ENCODE measurements around the gene GPSM3. TPM values are rescaled to one million over a fixed set of nuclear protein-coding genes. Genes with fewer than 3 reads are reported as not detected.
A peak's percentile ranks its signal among the peaks of the same experiment; 100 is the strongest.

GPSM3 gene
- total and polyA plus RNA-seq, 2 experiments from 2014 or later: 14.5 to 18.0 TPM

DNA sequence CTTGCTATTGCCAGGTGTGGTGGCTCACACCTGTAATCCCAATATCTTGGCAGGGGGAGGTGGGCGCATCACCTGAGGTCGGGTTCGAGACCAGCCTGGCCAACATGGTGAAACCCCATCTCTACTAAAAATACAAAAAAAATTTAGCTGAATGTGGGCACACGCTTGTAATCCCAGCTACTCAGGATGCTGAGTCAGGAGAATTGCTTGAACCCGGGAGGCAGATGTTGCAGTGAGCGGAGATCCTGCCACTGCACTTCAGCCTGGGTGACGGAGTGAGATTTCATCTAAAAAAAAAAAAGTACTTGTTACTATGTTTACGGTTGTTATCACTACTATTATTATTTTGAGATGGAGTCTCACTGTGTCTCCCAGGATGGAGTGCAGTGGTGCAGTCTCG lies 35.6 kb downstream of the GPSM3 start:
- Histone ChIP-seq H3K36me3 (peaks cover 21% of the 10 kb centered on the region), H3K27ac (no peak overlapping the region), H3K4me3 (no peak overlapping the region), H3K9me3 (ENCODE audit: low read depth) (no peaks in the 10 kb centered on the region), H3K4me1 (ENCODE audit: low read depth) (peaks cover 17% of the 10 kb centered on the region), H3K27me3 (no peaks in the 10 kb centered on the region)
- no peak for DNase-seq (ENCODE audit: low read depth in 1 of 2, low spot score in 1 of 2)
- TF ChIP-seq, protein P1, sequence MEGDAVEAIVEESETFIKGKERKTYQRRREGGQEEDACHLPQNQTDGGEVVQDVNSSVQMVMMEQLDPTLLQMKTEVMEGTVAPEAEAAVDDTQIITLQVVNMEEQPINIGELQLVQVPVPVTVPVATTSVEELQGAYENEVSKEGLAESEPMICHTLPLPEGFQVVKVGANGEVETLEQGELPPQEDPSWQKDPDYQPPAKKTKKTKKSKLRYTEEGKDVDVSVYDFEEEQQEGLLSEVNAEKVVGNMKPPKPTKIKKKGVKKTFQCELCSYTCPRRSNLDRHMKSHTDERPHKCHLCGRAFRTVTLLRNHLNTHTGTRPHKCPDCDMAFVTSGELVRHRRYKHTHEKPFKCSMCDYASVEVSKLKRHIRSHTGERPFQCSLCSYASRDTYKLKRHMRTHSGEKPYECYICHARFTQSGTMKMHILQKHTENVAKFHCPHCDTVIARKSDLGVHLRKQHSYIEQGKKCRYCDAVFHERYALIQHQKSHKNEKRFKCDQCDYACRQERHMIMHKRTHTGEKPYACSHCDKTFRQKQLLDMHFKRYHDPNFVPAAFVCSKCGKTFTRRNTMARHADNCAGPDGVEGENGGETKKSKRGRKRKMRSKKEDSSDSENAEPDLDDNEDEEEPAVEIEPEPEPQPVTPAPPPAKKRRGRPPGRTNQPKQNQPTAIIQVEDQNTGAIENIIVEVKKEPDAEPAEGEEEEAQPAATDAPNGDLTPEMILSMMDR (IDR thresholded peaks at IDR 0.05; ENCODE audit: low read depth, low read length): no peak

DNA sequence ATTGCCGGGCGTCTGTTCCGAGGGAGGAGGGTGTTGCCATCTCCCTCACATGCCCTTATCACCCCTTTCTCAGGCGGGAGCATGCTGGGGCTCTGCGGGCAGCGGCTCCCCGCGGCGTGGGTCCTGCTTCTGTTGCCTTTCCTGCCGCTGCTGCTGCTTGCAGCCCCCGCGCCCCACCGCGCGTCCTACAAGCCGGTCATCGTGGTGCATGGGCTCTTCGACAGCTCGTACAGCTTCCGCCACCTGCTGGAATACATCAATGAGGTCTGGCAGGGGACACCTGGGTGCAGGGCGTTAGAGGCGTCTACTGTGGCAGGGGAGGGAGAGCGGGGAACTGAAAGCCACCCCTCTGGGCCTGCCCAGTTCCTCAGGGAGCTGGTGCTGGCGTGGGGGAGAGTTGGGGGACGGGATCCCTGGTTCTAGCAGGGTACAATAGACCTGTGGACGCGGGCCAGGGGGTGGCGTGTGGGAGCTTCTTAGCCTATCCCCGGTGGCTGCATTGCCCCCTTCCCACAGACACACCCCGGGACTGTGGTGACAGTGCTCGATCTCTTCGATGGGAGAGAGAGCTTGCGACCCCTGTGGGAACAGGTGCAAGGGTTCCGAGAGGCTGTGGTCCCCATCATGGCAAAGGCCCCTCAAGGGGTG lies 37.8 kb downstream of the GPSM3 start:
- Histone ChIP-seq H3K36me3 (peaks cover 21% of the 10 kb centered on the region), H3K4me1 (ENCODE audit: low read depth) (peaks cover 18% of the 10 kb centered on the region), H3K27me3 (peaks cover 18% of the 10 kb centered on the region), H3K9me3 (ENCODE audit: low read depth) (no peaks in the 10 kb centered on the region), H3K27ac (peak overlapping the region; percentile 91), H3K4me3 (peak overlapping the region; percentile 63)
- TF ChIP-seq, protein P1 (IDR thresholded peaks at IDR 0.05; ENCODE audit: low read depth, low read length): peak; percentile 53
- DNase-seq (ENCODE audit: low read depth in 1 of 2, low spot score in 1 of 2): peak; percentile 74 to 84

DNA sequence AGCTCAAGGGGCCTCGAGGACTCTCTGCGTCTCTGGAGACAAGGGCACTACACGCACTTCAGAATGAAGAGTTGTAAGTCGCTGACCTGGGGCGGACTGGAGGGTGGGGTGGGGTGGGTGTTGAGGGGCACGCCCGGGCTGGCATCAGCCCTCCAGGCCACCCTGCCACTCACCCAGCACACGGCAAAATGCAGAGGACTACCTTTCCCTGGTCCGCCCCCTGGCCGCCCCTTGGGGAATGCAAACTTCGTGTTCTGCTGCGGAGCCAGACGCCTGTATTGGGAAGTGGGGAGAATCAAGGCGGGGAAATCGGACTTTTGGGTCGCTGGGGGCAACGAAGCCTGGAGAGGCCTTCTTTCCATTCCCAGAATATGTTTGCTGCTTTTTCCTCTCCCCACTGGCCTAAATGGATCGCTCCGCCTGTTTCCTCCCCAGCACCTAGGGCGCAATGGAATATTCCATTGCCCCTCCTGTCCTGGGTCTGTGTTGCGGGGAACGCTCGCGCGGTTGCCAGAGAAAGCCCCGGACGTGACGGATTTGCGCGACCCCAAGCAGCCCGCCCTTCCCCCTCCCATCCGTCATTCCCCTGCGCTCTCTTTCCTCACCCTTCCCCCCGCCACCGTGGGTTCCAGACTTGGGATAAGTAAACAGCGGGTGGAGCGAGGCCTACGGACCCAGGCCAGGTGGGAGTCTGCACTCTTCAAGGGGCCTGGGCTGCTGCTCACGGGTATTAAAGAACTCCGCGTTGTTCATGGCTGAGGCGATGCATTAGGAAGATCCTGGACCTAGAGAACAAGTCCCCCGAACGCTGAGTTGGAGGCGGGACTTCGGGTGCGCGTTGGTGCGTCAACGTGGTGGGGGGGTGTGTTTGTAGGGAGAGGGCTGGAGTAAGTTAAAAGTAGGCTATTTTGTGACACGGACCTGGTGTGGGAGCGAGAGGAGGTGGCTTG lies 38.6 kb downstream of the GPSM3 start, which contains the start of gene PPT2:
TSS of gene PPT2 (plus strand) at position 578 of the 950 bp plus-strand sequence. CDS start 454 bp downstream, outside the sequence.
- Histone ChIP-seq H3K4me3 (peak within 1 kb of the TSS; percentile 63), H3K4me1 (ENCODE audit: low read depth) (peaks cover 18% of the 10 kb centered on the region), H3K9me3 (ENCODE audit: low read depth) (no peaks in the 10 kb centered on the region), H3K27ac (peak within 1 kb of the TSS; percentile 91), H3K27me3 (peaks cover 26% of the 10 kb centered on the region), H3K36me3 (peaks cover 21% of the 10 kb centered on the region)
- TF ChIP-seq, protein P1 (IDR thresholded peaks at IDR 0.05; ENCODE audit: low read depth, low read length): peak; percentile 28
- peak; percentile 95 to 97 for DNase-seq (ENCODE audit: low read depth in 1 of 2, low spot score in 1 of 2)

DNA sequence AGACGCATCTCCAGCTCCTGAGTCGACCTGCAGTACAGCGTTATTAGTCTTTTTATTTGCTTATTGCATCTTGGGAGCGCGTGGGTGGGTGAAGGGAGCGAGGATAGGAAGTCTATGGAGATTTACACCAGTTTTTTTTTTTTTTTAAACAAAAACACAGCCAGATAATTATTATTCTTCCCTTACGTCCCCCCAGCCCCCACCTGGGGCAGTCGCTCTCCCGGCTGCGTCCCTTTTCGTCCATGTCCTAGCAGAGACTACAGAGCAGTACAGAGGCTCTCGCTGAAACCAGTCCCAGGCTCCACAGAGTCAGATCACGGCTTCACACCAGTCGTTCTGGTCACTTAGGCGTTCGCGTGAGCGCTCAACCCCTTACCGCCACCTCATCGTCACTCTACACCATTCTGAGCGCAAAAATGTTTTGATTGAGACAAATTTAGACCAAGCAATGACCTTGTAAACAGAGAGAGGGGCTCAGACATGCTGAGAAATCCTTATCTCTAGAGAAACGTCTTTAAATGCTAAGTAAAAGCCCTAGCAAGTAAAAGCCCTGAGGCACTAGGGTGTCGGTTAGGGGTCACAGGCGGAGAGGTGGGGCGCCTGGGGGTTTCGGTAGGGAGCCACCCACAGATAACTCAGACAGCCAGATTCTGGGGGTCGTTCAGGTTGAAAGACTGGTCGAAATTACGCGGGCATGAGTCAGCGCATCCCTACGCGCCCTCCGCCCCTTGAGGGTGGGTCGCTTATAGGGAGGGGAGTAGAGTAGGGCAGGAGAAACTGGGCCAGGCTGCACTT lies 39.5 kb downstream of the GPSM3 start:
- Histone ChIP-seq H3K27ac (peak overlapping the region; percentile 91), H3K27me3 (peaks cover 30% of the 10 kb centered on the region), H3K4me3 (peak overlapping the region; percentile 63), H3K9me3 (ENCODE audit: low read depth) (no peaks in the 10 kb centered on the region), H3K36me3 (peaks cover 14% of the 10 kb centered on the region), H3K4me1 (ENCODE audit: low read depth) (peaks cover 18% of the 10 kb centered on the region)
- peak; percentile 31 to 47 for DNase-seq (ENCODE audit: low read depth in 1 of 2, low spot score in 1 of 2)
- TF ChIP-seq, protein P1 (IDR thresholded peaks at IDR 0.05; ENCODE audit: low read depth, low read length): no peak

Measured in cardiac muscle cell (in vitro differentiated cells and primary cell).